NOMO-1 (cell line): Measurements from ENCODE around the gene MAP4K4.
"Not testable (repeated sequence)": the region's sequence is repeated elsewhere in the genome, so short reads cannot be mapped to it uniquely, and the experiment has no call there.

Source experiments
- DNase-seq, 2 experiments: peaks; one replicate each; lab custom pipeline; 2025; ENCODE audit not compliant: unreplicated experiment in 2 of 2; lab: John Stamatoyannopoulos, UW

MAP4K4 gene

DNA sequence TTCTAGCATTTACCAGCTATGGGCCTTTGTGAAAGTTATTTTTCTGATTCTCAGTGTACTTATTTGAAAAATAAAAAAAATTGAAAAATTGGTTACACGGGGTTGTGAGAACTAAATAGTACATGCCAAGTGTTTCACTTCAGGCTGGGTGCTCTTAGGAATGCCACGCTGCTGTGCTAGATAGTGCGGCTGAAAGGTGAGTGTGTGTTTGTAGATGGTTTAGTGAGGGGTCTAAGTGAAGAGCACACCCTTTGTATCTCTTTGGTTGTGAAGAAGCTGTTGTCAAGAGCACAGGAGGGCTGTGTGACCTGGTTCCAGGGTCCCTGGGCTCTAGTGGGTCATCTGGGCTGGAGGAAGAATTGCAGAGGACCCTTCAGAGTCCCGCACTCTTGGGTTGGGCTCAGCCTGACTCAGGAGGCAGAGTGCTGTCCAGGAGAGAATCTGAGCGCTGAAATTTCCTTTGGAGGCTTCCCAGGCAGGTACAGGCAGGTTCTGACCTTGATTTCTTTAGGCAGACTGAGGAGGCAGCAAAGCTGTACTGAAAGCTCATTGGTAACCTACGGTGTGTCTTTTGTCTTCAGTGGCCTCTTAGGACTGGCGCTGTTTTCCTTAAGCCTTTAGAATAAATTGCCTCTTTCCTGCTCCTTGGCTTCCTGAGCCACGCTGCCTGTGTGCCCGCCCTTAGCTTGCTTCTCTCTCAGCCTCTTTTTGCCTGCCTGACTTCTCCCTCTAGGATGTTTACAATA, 44.4 kb downstream of the MAP4K4 start:
- DNase-seq: no peak

DNA sequence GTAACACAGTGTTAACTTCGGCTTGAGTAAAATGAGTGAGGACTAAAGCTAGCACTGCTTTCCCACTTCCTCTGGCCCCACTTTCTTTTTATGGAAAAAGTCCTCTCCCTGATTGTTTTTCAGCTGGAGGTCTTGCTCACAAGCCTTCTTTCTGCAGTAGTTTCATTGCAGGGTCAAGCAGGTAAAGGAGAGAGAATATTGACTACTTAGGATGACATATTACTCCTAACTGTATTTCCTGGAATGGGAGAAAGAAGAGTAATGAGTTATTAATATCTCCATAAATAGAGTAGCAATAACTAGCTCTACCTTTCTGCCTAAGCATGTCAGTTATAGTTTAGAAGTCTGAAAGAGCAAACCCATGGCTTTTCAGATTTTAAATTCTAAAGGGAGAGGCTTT, 45.0 kb downstream of the MAP4K4 start:
- no peak for DNase-seq

DNA sequence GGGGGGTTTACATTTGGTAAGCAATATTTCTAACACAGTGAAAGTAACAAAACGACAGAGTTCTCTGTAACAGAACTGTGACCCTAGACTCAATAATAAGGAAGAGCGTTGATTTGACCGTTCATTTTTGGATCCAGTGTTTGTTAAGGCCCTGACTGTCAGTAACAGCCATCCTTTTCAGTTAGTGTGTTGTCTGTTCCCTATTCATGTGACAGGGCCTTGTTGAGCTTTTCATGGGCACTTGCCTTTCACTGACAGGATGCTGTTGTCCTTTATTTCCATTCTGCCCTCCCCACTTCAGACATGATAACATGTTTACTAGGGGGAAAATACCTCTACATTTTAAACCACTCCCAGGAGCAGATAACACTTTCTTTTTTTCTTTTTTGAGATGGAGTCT, 45.8 kb downstream of the MAP4K4 start:
- no peak for DNase-seq

DNA sequence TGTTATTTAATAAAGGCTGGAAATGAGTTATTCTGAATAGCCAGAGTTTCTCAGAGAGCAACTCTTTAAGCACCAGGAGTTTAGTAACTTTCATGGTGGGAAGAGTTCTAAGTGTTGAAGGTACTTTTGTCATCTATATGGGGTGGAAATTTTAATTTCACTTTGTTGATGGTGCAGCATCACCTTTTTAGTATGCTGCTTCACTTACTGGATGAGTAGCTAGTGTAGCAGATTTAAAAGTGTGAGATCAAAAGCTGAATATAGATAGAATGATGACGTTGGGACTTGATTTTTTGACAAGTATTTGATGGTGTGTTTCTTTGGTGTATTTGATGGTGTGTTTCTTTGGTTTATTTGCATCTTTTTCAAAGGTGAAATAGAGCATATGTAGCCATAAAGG, 47.3 kb downstream of the MAP4K4 start:
- no peak for DNase-seq

DNA sequence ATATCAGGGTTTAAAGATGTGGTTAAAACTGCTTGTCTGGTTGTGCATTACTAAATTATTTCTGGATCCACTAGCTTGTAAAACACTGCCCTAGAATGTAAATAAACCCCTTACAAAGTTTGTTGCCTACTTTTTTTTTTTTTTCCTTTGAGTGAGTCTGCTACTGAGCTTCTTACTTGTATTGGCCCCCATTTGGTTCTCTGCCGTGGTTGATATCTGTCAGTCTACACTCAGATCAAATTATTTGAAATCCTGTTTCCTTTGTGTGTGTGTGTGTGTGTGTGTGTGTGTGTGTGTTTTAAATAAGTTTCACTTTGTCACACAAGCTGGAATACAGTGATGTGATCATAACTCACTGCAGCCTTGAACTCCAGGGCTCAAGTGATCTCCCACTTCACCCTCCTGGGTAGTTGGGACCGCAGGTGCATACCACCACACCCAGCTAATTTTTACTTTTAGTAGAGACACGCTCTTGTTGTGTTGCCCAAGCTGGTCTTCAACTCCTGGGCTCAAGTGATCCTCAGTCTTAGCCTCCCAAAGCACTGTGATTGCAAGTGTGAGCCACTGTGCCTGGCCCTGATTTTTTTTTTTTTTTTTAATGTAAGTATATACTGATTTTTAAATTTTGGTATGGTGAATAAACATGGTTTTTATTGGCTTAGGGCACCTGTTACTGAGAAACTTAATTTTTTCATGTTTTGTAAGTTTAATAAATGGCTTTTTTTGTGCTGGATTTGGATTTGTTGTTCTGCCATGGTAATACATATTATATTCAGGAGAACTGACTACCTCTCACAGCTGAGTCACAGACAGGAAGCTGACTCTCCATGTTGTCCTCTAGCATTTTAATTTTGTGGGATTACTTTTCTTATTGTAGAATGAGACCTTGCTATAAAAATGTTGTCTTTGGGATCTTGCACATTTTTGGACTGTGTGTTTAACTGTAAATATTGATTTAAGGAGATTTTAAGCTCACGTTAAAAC, 48.5 kb downstream of the MAP4K4 start:
- DNase-seq: no peak

DNA sequence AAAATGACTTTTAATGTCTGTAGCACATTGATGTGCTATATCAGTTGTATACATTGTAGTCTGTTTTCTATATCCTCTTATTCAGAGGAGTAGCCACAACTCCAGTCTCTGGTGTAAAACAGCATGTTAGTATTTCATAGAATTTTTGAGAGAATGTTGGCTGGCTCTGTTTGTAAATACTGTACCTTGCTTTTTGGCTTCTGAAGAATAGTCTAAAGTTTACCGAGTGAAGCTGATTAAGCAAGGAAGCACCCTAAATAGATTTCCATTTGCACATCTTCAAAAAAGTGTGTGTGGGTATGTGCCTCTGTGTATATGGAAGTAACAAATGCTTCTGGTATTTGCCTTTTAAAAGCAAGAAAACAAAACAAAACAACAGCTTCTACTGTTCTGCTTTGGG, 50.5 kb downstream of the MAP4K4 start:
- no peak for DNase-seq

DNA sequence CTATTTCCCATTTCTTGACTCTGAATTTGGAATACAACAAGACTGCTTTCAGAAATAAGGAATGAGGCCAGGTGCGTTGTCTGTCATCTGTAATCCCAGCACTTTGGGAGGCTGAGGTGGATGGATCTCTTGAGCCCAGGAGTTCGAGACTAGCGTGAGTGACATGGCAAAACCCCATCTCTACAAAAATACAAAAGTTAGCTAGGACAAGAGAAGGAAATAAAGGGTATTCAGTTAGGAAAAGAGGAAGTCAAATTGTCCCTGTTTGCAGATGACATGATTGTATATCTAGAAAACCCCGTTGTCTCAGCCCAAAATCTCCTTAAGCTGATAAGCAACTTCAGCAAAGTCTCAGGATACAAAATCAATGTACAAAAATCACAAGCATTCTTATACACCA, 51.0 kb downstream of the MAP4K4 start:
- DNase-seq: not testable (repeated sequence)

DNA sequence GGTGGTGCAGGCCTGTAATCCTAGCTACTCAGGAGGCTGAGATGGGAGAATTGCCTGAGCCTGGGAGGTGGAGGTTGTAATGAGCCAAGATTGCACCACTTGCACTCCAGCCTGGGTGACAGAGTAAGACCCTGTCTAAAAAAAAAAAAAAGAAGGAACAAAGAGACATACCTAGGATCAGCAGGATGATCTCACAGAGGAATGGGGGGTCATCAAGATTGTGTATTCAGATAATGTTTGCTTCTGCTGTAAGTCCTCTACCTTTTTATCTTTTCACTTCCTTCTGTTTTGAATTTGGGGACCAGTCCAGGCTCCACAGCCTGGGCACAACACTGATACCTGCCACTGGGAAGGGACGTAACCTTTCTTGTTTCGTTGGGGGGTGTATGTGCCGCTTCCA, 53.2 kb downstream of the MAP4K4 start:
- no peak for DNase-seq

DNA sequence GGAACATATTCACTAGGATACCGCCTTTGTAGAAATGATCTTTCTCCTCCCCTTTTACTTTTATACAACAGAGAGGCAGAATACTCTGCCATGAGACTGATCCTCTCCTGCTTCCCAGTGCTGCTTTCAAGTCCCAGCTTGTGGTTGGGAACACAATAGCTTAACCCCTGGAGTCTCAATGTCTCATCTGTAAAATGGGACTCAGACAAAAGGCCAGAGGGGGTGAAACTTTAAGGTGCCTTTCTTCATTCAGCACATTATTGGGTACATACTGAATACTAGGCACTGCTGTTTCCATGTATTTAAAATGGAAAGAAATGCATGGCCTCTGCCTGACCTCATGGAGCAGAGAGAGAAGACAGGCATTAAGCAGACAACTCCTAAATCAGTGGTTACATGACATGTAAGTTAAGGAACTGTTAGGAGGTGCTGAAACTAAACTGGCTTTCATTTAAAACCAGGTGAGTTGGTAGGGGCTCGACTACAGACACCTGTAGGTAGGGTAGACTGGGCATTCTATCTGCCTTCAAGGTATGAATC, 53.8 kb downstream of the MAP4K4 start:
- no peak for DNase-seq

DNA sequence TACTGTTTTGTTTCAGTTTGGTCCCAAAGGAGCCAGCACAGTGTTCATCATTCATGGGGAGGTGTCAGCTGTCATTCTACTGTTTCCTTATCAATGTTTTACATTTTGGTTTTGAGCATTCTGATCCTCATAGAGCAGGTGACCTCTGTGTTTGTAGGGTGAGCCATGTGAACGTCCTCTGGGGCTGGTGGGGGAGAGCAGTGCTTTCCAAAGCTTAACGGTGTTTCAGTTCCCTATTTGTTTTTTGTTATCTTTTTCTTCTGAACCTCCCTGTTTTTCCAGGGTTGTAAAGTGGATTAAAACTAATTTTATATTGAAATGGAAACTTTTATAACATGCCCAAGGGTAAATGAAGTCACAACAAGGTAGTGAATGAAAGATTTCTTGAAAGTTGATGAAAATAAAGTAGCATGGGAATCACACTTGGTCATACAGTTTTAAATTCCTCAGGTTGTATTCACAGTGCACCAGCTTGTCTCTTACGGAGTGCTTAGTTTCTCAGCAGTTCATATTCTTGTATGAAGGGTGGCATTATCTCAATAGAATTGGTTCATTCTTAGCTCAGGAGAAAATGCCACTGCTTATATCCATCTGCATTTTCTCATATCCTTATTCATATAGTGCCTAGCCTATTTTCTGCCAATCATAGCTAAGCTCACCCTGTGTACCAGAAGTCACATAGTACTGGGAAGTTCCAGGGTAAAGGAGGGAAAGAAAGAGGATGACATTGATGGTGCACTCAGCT, 54.5 kb downstream of the MAP4K4 start:
- DNase-seq: peak in 1 of 2 experiments; percentile 73

DNA sequence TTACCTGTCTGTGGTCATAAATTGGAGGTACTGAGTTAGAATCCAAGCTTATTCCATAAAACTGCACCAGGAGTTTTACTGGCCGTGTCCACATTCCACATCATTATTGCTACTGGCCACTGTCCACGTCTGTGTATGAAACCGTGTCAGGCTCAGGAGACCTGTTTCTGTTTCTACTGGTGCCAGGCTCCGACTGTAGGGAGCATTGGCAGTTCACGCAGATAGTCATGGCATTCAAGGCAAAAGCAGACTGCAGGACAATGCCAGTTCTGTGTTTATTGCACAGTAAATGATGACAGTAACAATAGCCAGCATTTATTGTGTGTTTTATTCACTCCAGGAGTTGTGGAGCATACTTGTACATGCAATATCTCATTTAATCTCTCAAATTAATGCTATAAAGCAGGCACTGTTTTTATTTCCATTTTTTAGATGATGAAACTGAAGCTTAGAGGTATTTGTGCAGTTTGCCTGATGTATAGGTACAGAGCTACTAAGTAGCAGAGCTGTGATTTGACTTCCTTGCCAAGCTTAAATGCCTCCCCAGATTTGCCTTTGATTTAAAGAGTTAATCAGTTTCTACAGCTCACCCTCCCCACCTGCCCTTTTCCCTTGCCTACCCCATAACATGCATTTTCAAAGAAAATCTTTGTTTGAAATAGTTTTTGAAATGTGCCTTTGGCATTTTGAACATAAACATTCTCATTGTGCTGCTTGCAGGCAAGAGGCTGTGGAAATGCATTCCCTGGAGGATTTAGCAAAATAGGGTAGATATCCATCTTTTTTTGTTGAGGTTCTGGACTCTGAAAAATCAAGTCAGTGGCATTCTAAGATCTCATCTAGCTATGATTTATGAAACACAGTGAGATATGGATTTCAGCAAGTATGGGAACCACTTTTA, 55.5 kb downstream of the MAP4K4 start:
- no peak for DNase-seq

DNA sequence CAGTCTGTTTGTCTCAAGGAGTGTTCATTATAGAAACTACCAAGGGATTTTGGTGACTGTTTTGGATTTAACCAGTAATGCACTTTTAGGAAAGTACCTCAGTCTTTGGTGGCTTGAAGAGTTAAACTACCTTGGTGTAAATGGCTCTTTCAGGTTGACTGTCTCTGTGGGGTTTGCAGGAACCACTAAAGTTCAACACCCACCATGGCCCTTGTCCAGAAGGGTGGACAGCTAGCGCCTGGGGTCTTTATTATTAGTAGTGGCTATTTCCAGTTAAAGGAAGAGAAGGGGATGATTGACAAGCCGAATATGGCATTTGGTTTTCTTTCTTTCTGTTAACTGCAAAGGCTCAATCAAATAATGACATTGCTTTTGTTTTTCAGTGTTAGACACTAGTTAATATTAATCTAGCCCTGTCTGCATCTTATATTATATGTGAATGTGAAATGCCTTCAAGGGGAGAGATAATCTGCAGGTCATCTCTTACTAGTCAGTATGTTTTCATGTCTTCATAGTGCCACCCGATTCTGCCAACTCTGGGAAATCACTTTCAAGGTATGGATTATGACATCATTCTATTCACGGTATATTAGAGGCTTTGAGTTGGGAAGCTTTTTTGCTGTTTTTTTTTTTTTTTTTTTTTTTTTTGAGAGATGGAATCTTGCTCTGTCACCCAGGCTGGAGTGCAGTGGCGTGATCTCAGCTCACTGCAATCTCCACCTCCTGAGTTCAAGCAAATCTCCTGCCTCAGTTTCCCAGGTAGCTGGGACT, 56.4 kb downstream of the MAP4K4 start:
- DNase-seq: no peak

DNA sequence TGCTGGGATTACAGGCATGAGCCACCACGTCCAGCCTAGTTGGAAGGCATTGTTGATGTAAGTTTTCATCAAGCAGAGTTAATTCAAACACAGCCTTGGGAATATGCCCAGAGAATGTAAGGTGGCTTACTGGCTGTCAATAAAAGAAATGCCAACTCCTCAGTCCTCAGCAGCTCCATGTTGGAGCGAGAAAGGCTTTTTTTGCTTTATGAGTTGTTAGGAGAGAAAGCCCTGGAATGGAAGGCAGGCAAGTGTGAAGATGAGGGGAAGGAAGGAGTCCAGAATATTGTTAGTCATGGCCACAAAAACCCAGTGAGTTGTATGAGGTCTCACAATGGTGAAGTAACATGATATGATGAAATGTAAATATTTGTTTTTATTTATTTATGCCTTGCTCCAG, 57.1 kb downstream of the MAP4K4 start:
- DNase-seq: no peak

DNA sequence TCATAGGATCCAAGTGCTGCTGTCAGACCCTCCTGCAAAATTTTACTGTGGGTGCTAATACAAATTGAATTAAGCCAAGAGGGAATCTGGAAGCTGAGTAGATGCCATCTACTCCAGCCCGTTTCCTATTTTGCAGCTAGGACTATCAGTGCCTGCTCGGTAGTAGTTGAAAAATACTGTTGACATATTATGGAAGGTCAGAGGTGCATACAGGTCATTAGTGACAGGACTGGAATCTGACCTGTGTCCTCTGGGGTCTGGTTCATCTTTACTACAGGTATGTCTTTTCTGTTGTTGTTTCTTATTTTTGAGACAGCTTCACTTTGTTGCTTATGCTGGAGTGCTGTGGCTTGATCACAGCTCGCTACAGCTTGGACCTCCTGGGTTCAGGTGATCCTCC, 58.8 kb downstream of the MAP4K4 start:
- DNase-seq: no peak

DNA sequence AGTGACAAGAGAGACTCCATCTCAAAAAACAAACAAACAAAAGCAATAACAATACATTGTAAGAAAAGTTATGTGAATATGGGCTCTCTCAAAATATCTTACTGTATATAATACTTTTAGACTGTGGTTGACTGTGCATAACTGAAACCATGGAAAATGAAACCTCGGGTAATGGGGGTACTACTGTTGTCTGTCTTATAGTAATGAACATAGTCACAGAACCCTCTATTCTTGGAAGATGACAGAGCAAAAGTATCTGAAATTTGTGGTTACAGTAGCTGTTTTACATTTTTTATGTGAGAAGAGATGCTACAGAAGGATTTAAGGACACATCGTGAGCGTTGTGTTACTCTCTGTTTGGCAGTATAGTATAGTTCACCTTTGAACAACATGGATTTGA, 60.5 kb downstream of the MAP4K4 start:
- DNase-seq: no peak

DNA sequence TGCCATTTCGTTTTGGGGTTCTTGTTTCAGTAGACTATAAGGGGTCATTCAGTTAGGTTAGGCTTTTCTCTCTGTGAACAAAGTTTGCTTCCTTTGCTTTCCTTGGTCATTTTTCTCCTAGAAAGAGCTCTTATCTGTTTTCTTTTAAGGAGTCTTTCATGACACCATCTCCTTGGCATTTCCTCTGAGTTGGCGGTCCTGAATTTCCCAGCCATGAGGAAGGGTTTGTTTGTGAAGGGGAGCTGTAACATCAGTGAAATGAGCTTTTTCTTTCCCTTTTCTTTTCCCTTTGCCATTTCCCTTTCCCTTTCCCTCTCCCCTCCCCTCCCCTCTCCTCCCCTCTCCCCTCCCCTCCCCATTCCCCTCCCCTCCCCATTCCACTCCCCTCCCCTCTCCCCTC, 61.7 kb downstream of the MAP4K4 start:
- DNase-seq: no peak

DNA sequence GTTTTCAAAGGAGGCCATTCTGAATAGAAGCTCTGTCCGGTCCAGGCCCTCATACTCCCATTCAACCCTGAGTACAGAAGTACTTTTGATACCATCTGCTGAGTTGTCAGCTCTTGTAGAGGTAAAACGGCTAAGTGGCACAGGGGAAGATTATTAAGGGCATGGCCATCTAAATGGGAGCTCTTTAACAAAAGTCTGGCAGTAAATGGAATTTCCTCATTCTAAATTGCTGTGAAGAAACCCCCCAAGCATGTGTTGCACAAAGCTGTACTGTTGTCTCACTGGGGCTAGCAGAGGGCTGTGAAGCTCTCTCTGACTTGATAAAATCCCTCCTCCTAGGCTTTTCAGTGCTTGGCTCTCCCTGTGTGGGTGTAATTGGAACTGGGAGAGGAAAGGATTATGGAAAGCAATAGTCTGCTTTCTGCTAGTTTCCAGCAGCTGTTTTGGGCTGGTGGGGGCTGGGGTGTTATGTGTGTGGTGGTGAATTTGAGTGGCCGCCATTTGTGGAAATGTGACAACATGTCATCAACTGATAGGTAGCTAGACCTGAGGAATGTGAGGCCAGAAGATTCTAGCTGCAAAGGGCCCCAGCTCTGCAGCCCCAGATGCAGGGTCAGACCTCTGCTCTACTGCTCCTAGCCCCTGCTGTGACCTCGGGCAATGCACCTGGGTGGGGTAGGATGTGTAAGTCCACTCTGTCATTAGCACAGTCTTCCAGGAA, 65.1 kb downstream of the MAP4K4 start:
- peak in 1 of 2 experiments; percentile 31 for DNase-seq

DNA sequence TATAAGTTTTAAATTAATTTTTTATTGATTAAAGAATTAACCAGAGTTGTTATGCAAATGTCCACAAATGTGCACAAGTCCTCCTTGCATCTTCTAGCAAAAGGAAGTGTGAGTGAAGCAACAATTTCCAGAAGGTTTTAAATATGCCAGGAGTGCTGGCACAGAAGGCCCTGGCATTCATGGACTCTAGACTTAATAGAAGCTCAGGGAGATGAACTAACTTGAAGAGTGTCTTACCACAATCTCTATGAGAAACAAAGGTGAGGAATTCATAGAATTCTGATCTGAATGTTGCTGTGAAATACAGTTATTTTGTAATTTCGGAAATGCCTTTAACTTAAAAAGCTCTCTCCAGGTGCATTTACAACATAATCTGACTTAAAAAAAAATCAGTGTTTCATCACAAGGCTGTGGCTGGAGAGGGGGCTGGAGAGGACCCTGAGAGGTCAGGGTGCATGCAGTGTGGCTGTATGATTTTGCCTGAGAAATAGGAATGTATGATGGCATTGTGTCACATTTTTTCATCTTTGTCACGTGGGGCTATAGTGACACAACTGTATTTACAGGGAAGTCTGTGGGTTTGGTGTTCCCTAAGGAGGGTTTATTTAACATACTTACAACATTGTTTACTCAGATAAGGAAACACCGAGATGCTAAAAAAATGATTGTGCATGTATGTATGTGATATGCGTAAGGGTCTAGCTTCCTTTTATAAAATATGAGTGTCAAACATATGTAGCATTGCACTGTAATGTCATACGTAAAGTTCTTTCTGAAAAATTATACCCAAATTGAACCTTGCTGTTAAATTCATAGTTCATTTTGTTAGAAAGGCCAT, 66.2 kb downstream of the MAP4K4 start:
- no peak for DNase-seq
